Measurements from ENCODE around the gene CROCC. TPM values are rescaled to one million over a fixed set of nuclear protein-coding genes. Genes with fewer than 3 reads are reported as not detected.

CROCC gene
- polyA plus RNA-seq, 1 donor (not counting 4 experiments of a cell fraction or from before 2014, with no cell fraction given) = 8.2 TPM

DNA sequence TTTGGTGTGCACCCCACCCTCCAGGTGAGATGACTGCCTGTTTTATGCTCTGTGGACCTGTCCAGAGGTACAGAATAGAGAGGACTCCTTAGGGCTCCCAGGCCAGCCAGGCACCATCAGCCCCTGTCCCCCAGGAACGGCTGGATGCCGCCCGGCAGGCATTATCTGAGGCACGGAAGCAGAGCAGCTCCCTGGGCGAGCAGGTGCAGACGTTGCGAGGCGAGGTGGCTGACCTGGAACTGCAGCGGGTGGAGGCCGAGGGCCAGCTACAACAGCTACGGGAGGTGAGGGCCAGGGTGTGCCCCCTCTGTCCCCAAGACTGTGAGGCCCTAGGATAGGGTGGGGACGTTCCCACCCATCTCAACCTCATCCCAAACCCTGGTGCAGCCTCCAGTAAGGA is 47.9 kb downstream of the CROCC start:
- dilution Hi-C loops (cut with MboI; ENCODE audit: extremely low pct_ligation_motif_present, low sequenced_read_pairs) = no loop called here
- H3K27me3 ChIP-seq (ENCODE audit: control insufficient read depth, extremely low read depth, insufficient read depth, low read length) = no peaks in the 10 kb centered on the region
- no peak overlapping the region for H3K4me2 ChIP-seq (ENCODE audit: control insufficient read depth, extremely low read depth, insufficient read depth, low read depth, low read length)
- no peaks in the 10 kb centered on the region for H3K9me1 ChIP-seq (ENCODE audit: control insufficient read depth, extremely low read depth, insufficient read depth, low read length)
- H3K79me2 ChIP-seq (ENCODE audit: control insufficient read depth, insufficient read depth, low read length) = no peaks in the 10 kb centered on the region
- H2AFZ ChIP-seq (ENCODE audit: control insufficient read depth, low read length) = no peak overlapping the region
- H3K27ac ChIP-seq (ENCODE audit: control insufficient read depth, insufficient read depth, low read length) = no peak overlapping the region
- FAIRE-seq (no peak), DNase-seq (ENCODE audit: low read depth, low spot score) (no peak)
- no peak for TF ChIP-seq EZH2 (IDR thresholded peaks at IDR 0.05; ENCODE audit: low read length)
- TF ChIP-seq, protein P1, sequence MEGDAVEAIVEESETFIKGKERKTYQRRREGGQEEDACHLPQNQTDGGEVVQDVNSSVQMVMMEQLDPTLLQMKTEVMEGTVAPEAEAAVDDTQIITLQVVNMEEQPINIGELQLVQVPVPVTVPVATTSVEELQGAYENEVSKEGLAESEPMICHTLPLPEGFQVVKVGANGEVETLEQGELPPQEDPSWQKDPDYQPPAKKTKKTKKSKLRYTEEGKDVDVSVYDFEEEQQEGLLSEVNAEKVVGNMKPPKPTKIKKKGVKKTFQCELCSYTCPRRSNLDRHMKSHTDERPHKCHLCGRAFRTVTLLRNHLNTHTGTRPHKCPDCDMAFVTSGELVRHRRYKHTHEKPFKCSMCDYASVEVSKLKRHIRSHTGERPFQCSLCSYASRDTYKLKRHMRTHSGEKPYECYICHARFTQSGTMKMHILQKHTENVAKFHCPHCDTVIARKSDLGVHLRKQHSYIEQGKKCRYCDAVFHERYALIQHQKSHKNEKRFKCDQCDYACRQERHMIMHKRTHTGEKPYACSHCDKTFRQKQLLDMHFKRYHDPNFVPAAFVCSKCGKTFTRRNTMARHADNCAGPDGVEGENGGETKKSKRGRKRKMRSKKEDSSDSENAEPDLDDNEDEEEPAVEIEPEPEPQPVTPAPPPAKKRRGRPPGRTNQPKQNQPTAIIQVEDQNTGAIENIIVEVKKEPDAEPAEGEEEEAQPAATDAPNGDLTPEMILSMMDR (optimal IDR thresholded peaks at IDR 0.05 in 1 of 3, IDR thresholded peaks at IDR 0.05 in 1 of 3, conservative IDR thresholded peaks at IDR 0.05 in 1 of 3; ENCODE audit: extremely low read depth in 1 of 3, insufficient read depth in 2 of 3, low read length in 3 of 3) = no peak
- H4K20me1 ChIP-seq (ENCODE audit: control insufficient read depth, extremely low read depth, insufficient read depth, low read length) = no peaks in the 10 kb centered on the region
- no peaks in the 10 kb centered on the region for H3K9me3 ChIP-seq (ENCODE audit: control insufficient read depth, low read depth, low read length)
- peaks cover 5% of the 10 kb centered on the region in 2 experiments for H3K36me3 ChIP-seq (ENCODE audit: control insufficient read depth in 2 of 2, extremely low read depth in 1 of 2, insufficient read depth in 2 of 2, low read length in 2 of 2)
- peaks cover 4% of the 10 kb centered on the region for H3K4me1 ChIP-seq (ENCODE audit: control insufficient read depth, extremely low read depth, insufficient read depth, low read length)
- H3K9ac ChIP-seq (ENCODE audit: control insufficient read depth, extremely low read depth, insufficient read depth, low read length) = no peak overlapping the region
- H3K4me3 ChIP-seq (ENCODE audit: control insufficient read depth in 2 of 3, extremely low read depth in 1 of 3, insufficient read depth in 2 of 3, low read depth in 1 of 3, low read length in 3 of 3) = no peak overlapping the region

DNA sequence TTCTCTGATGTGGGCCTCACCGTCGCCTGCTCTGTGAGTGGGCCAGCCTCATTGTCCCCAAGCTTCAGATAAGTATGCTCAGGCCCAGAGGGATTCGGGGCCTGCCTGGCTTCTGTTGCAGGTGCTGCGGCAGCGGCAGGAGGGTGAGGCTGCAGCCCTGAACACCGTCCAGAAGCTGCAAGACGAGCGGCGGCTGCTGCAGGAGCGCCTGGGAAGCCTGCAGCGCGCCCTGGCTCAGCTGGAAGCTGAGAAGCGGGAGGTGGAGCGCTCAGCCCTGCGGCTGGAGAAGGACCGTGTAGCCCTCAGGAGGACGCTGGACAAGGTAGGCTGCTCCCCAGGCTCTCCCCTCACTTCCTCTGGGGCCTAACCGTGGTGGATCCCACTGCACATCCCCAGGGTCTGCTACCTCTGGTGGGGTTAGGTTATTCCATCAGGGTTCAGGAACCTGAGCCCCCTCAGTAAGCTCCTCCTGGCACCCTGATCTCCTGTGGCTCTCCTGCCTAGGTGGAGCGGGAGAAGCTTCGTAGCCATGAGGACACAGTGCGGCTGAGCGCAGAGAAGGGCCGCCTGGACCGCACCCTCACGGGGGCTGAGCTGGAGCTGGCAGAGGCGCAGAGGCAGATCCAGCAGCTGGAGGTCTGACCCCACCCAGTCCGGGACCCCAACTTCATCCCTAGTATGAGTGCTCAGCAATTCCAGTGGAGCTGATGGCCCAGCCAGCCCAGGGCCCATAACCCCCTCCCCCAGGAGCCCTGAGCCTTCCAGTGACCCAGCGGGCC is 48.6 kb downstream of the CROCC start:
- Histone ChIP-seq H3K36me3 (ENCODE audit: control insufficient read depth in 2 of 2, extremely low read depth in 1 of 2, insufficient read depth in 2 of 2, low read length in 2 of 2) (peaks cover 5% of the 10 kb centered on the region in 2 experiments), H3K27me3 (ENCODE audit: control insufficient read depth, extremely low read depth, insufficient read depth, low read length) (no peaks in the 10 kb centered on the region), H3K4me1 (ENCODE audit: control insufficient read depth, extremely low read depth, insufficient read depth, low read length) (peaks cover 4% of the 10 kb centered on the region), H3K4me2 (ENCODE audit: control insufficient read depth, extremely low read depth, insufficient read depth, low read depth, low read length) (no peak overlapping the region), H3K79me2 (ENCODE audit: control insufficient read depth, insufficient read depth, low read length) (no peaks in the 10 kb centered on the region), H3K9me1 (ENCODE audit: control insufficient read depth, extremely low read depth, insufficient read depth, low read length) (no peaks in the 10 kb centered on the region), H3K4me3 (ENCODE audit: control insufficient read depth in 2 of 3, extremely low read depth in 1 of 3, insufficient read depth in 2 of 3, low read depth in 1 of 3, low read length in 3 of 3) (no peak overlapping the region), H3K27ac (ENCODE audit: control insufficient read depth, insufficient read depth, low read length) (no peak overlapping the region), H2AFZ (ENCODE audit: control insufficient read depth, low read length) (no peak overlapping the region), H3K9me3 (ENCODE audit: control insufficient read depth, low read depth, low read length) (no peaks in the 10 kb centered on the region), H4K20me1 (ENCODE audit: control insufficient read depth, extremely low read depth, insufficient read depth, low read length) (no peaks in the 10 kb centered on the region), H3K9ac (ENCODE audit: control insufficient read depth, extremely low read depth, insufficient read depth, low read length) (no peak overlapping the region)
- FAIRE-seq = no peak
- no peak for DNase-seq (ENCODE audit: low read depth, low spot score)
- dilution Hi-C loops (cut with MboI; ENCODE audit: extremely low pct_ligation_motif_present, low sequenced_read_pairs) = no loop called here
- TF ChIP-seq, protein P1 (optimal IDR thresholded peaks at IDR 0.05 in 1 of 3, IDR thresholded peaks at IDR 0.05 in 1 of 3, conservative IDR thresholded peaks at IDR 0.05 in 1 of 3; ENCODE audit: extremely low read depth in 1 of 3, insufficient read depth in 2 of 3, low read length in 3 of 3) = no peak
- TF ChIP-seq EZH2 (IDR thresholded peaks at IDR 0.05; ENCODE audit: low read length) = no peak
